HG02678 (cell line): ENCODE data around the gene DUSP16.
A peak's percentile ranks its signal among the peaks of the same experiment; 100 is the strongest.
"Not testable (repeated sequence)": the region's sequence is repeated elsewhere in the genome, so short reads cannot be mapped to it uniquely, and the experiment has no call there.

Experiments used
- ATAC-seq: cut with Tn5 transposase; IDR thresholded peaks from one replicate; pipeline ENCODE4 v1.9.1; 2021; ENCODE audit warnings: mild to moderate bottlenecking, moderate library complexity; ENCODE audit not compliant: unreplicated experiment

DUSP16 gene

GRCh38 chr12:12585115-12585863 is 22.6 kb upstream of the DUSP16 start:
- ATAC-seq, result no peak

- ATAC-seq, result no peak
Measured at GRCh38 chr12:12583510-12584178, 21.0 kb upstream of the DUSP16 start.

- peak; percentile 92 for ATAC-seq
Measured at GRCh38 chr12:12582895-12583303, 20.2 kb upstream of the DUSP16 start.

- ATAC-seq, result no peak
Measured at GRCh38 chr12:12582193-12582881, 19.7 kb upstream of the DUSP16 start.

GRCh38 chr12:12580716-12581115 is 18.1 kb upstream of the DUSP16 start:
- ATAC-seq, result not testable (repeated sequence)

- no peak for ATAC-seq
Measured at GRCh38 chr12:12577786-12578185, 15.1 kb upstream of the DUSP16 start.

- no peak for ATAC-seq
Measured at GRCh38 chr12:12572659-12573058, 10.0 kb upstream of the DUSP16 start.

GRCh38 chr12:12565971-12566370 is 3.3 kb upstream of the DUSP16 start:
- not testable (repeated sequence) for ATAC-seq

GRCh38 chr12:12564911-12565310 is 2.2 kb upstream of the DUSP16 start:
- no peak for ATAC-seq

GRCh38 chr12:12563290-12563928 is 746 bp upstream of the DUSP16 start:
- ATAC-seq, result no peak

- ATAC-seq, result no peak
Measured at GRCh38 chr12:12562016-12562483, 613 bp downstream of the DUSP16 start.

GRCh38 chr12:12561371-12562015 is 1.2 kb downstream of the DUSP16 start:
- ATAC-seq, result no peak

- ATAC-seq, result no peak
Measured at GRCh38 chr12:12560587-12561370, 1.9 kb downstream of the DUSP16 start.

- no peak for ATAC-seq
Measured at GRCh38 chr12:12559719-12560296, 2.9 kb downstream of the DUSP16 start.

GRCh38 chr12:12558291-12558690 is 4.4 kb downstream of the DUSP16 start:
- ATAC-seq, result no peak

- no peak for ATAC-seq
Measured at GRCh38 chr12:12557733-12558132, 4.9 kb downstream of the DUSP16 start.

GRCh38 chr12:12555656-12556055 is 7.0 kb downstream of the DUSP16 start:
- ATAC-seq, result no peak

GRCh38 chr12:12553208-12553785 is 9.4 kb downstream of the DUSP16 start:
- ATAC-seq, result no peak

- ATAC-seq, result no peak
Measured at GRCh38 chr12:12551115-12551514, 11.5 kb downstream of the DUSP16 start.
